IMR-90 (cell line): ENCODE data around the gene MFRP. TPM values are rescaled to one million over a fixed set of nuclear protein-coding genes. Genes with fewer than 3 reads are reported as not detected.

Experiments
- ATAC-seq: fragments of 200-7000 bp; cut with Tn5 transposase; 2 replicates; pipeline ENCODE4 v1.9.1; 2020; ENCODE audit warnings: low read depth, mild to moderate bottlenecking, moderate library complexity
- BruUV-seq: library from RNA; stranded (reverse); fragments of 400-500 nt; replicated peaks from 2 replicates; lab custom pipeline; 2021; lab: Mats Ljungman, UMichigan
- CTCF ChIA-PET: fragments of 300-600 bp; formaldehyde crosslinking; extraction: SDS; loops from one replicate; lab custom pipeline; 2021; ENCODE audit warnings: antibody characterized with exemption; lab: Yijun Ruan, JAX
- POLR2A ChIA-PET: fragments of 300-600 bp; sonication (Branson Sonifier 250); formaldehyde crosslinking; loops from one replicate; lab custom pipeline; 2022; ENCODE audit warnings: antibody characterized with exemption; ENCODE audit not compliant: unreplicated experiment; lab: Charles Lee
- DNase-seq: peaks from one replicate; pipeline ENCODE4 v3.0.0; 2013
- H2AFZ ChIP-seq: replicated peaks from 2 replicates; pipeline ENCODE3; 2013; ENCODE audit warnings: low read length, mild to moderate bottlenecking; ENCODE audit not compliant: poor library complexity
- H2AK5ac ChIP-seq: 2 replicates; pipeline ENCODE4 v1.6.1; 2013; ENCODE audit warnings: low read depth, low read length, inconsistent platforms
- H2AK9ac ChIP-seq: replicated peaks from 2 replicates; pipeline ENCODE3; 2013; ENCODE audit warnings: mild to moderate bottlenecking, low read depth, low read length, moderate library complexity; ENCODE audit not compliant: poor library complexity
- H2BK120ac ChIP-seq: 2 replicates; pipeline ENCODE4 v1.6.1; 2013; ENCODE audit warnings: low read depth, low read length, inconsistent platforms
- H2BK15ac ChIP-seq: 3 replicates; pipeline ENCODE4 v1.6.1; 2013; ENCODE audit warnings: low read depth, low read length, inconsistent platforms
- H2BK20ac ChIP-seq: 2 replicates; pipeline ENCODE4 v1.6.1; 2013; ENCODE audit warnings: low read depth, mild to moderate bottlenecking, inconsistent platforms, low read length, moderate library complexity
- H2BK5ac ChIP-seq: 2 replicates; pipeline ENCODE4 v1.6.1; 2013; ENCODE audit warnings: mild to moderate bottlenecking, low read depth, low read length, inconsistent platforms; ENCODE audit not compliant: poor library complexity, severe bottlenecking
- H3K14ac ChIP-seq: replicated peaks from 2 replicates; pipeline ENCODE4 v1.6.1; 2013; ENCODE audit warnings: low read depth, low read length, inconsistent platforms
- H3K18ac ChIP-seq: 2 replicates; pipeline ENCODE4 v1.6.1; 2013; ENCODE audit warnings: low read depth, low read length, control low read depth
- H3K23ac ChIP-seq: 2 replicates; pipeline ENCODE4 v1.6.1; 2013; ENCODE audit warnings: low read depth, low read length, inconsistent platforms
- H3K27ac ChIP-seq: 2 replicates; pipeline ENCODE4 v1.5.1; 2013; ENCODE audit warnings: mild to moderate bottlenecking, control low read depth, low read length; ENCODE audit not compliant: insufficient read depth
- H3K27me3 ChIP-seq: 2 replicates; pipeline ENCODE4 v1.6.1; 2013; ENCODE audit warnings: low read length; ENCODE audit not compliant: control insufficient read depth, insufficient read depth
- H3K36me3 ChIP-seq: 2 replicates; pipeline ENCODE4 v1.6.1; 2013; ENCODE audit warnings: low read length, mixed read lengths; ENCODE audit not compliant: control insufficient read depth, insufficient read depth
- H3K4ac ChIP-seq: 2 replicates; pipeline ENCODE4 v1.6.1; 2013; ENCODE audit warnings: low read depth, low read length, inconsistent platforms
- H3K4me1 ChIP-seq: 2 replicates; pipeline ENCODE4 v1.6.1; 2013; ENCODE audit warnings: low read length, mixed read lengths; ENCODE audit not compliant: control insufficient read depth, insufficient read depth
- H3K4me2 ChIP-seq: 2 replicates; pipeline ENCODE4 v1.6.1; 2013; ENCODE audit warnings: low read depth, mild to moderate bottlenecking, control low read depth, low read length, moderate library complexity
- H3K4me3 ChIP-seq: 2 replicates; pipeline ENCODE4 v1.5.1; 2013; ENCODE audit warnings: low read depth, mild to moderate bottlenecking, control low read depth, low read length, moderate library complexity; ENCODE audit not compliant: insufficient read depth
- H3K56ac ChIP-seq: 2 replicates; pipeline ENCODE4 v1.6.1; 2013; ENCODE audit warnings: low read length, inconsistent platforms; ENCODE audit not compliant: insufficient read depth; ENCODE audit errors: extremely low read depth
- H3K79me1 ChIP-seq, 2 experiments: 2 replicates each; pipeline ENCODE4 v1.6.1; 2013; ENCODE audit warnings: low read length in 2 of 2, inconsistent platforms in 1 of 2, low read depth in 1 of 2
- H3K9ac ChIP-seq: 2 replicates; pipeline ENCODE4 v1.6.1; 2013; ENCODE audit warnings: low read depth, low read length, control low read depth
- H3K9me1 ChIP-seq: 2 replicates; pipeline ENCODE4 v1.6.1; 2013; ENCODE audit warnings: low read length, inconsistent platforms; ENCODE audit not compliant: insufficient read depth
- H3K9me3 ChIP-seq: 2 replicates; pipeline ENCODE4 v1.6.1; 2013; ENCODE audit warnings: low read length; ENCODE audit not compliant: control insufficient read depth, insufficient read depth
- H4K20me1 ChIP-seq: 2 replicates; pipeline ENCODE4 v1.6.1; 2013; ENCODE audit warnings: low read length, inconsistent platforms; ENCODE audit not compliant: insufficient read depth
- H4K5ac ChIP-seq: 2 replicates; pipeline ENCODE4 v1.6.1; 2013; ENCODE audit warnings: mild to moderate bottlenecking, low read depth, low read length, control low read depth
- H4K8ac ChIP-seq, 2 experiments: 2 replicates each; pipeline ENCODE4 v1.6.1; 2013; ENCODE audit warnings: low read depth in 2 of 2, low read length in 2 of 2, control low read depth in 1 of 2, inconsistent platforms in 1 of 2
- H4K91ac ChIP-seq: 2 replicates; pipeline ENCODE4 v1.6.1; 2013; ENCODE audit warnings: low read depth, low read length, inconsistent platforms; ENCODE audit not compliant: insufficient read depth
- CTCF ChIP-seq: conservative IDR thresholded peaks from 2 replicates; pipeline ENCODE4 v1.5.1; 2012; ENCODE audit warnings: mild to moderate bottlenecking, low read depth, low read length, improper control_type of control experiment
- RAD21 ChIP-seq: IDR thresholded peaks from 2 replicates; pipeline ENCODE4 v1.6.1; 2012; ENCODE audit warnings: low read length, improper control_type of control experiment
- SMC3 ChIP-seq: fragments of 150-350 bp; IDR thresholded peaks from 2 replicates; pipeline ENCODE4 v1.6.1; 2016; ENCODE audit warnings: low read depth, mild to moderate bottlenecking, antibody characterized with exemption, low read length, moderate library complexity
- WGBS, 2 experiments: methylation state at CpG; one replicate each; pipeline versions ENCODE4 v1.1.5 to v1.1.7; 2013; ENCODE audit warnings: missing lambda C conversion rate in 2 of 2; ENCODE audit not compliant: insufficient read length in 1 of 2; ENCODE audit errors: extremely low coverage in 2 of 2; 5-methylcytosine and 5-hydroxymethylcytosine counted together
- dilution Hi-C: fragments of 300-500 bp; cut with HindIII; formaldehyde crosslinking; loops from one replicate; pipeline ENCODE4 v1.14.3; 2018; ENCODE audit warnings: low sequenced_read_pairs; ENCODE audit not compliant: unreplicated experiment
- in situ Hi-C: fragments of 300-500 bp; cut with MboI; formaldehyde crosslinking; loops from 3 replicates; pipeline ENCODE4 v1.14.3; 2019; ENCODE audit warnings: low sequenced_read_pairs, inconsistent platforms, mixed read lengths
- intact Hi-C: fragments of 100-400 bp; cut with micrococcal nuclease; formaldehyde crosslinking; loops from 2 replicates; pipeline ENCODE4 v1.10.0; 2022
- polyA plus RNA-seq, 3 experiments: library from polyadenylated mRNA; depleted of rRNA; stranded (reverse); fragments of >200 nt; gene quantifications; 2 replicates each; pipeline ENCODE4 v1.2.3, GENCODE V29; 2012; ENCODE audit warnings: low replicate concordance in 1 of 3
- total RNA-seq: library from RNA; depleted of rRNA; stranded (reverse); fragments of >200 nt; gene quantifications from 2 replicates; pipeline ENCODE4 v1.2.3, GENCODE V29; 2012

MFRP gene
- total and polyA plus RNA-seq, 2 of the 4 experiments (the other 2 are of a cell fraction), result not detected

- Histone ChIP-seq H3K18ac (no peak overlapping the region), H2AK9ac (no peak overlapping the region), H3K27me3 (no peaks in the 10 kb centered on the region), H3K56ac (no peak overlapping the region), H4K8ac (no peak overlapping the region), H4K20me1 (peaks cover 7% of the 10 kb centered on the region), H4K5ac (no peak overlapping the region), H2BK15ac (no peak overlapping the region), H3K9me3 (no peaks in the 10 kb centered on the region), H3K4me1 (peaks cover 8% of the 10 kb centered on the region), H3K36me3 (peaks cover 50% of the 10 kb centered on the region), H3K23ac (no peak overlapping the region), H3K9ac (no peak overlapping the region), H2AFZ (no peak overlapping the region), H2BK20ac (no peak overlapping the region), H3K4ac (no peak overlapping the region), H3K27ac (no peak overlapping the region), H3K14ac (no peak overlapping the region), H3K4me3 (no peak overlapping the region), H2BK120ac (no peak overlapping the region), H3K79me1 (peaks cover 4 to 35% of the 10 kb centered on the region in 2 experiments; a peak in 3 of 4 replicates), H2AK5ac (no peak overlapping the region), H2BK5ac (no peak overlapping the region), H4K91ac (no peak overlapping the region), H3K4me2 (no peak overlapping the region), H3K9me1 (peaks cover 10% of the 10 kb centered on the region)
- no TSS peak for BruUV-seq
- intact Hi-C loops (no loop called here), in situ Hi-C loops (no loop called here), dilution Hi-C loops (no loop called here)
- ChIA-PET POLR2A (interaction anchor here (1.1 kb wide), 1 partner anchor 14 kb away, joined by 4 read pairs; no protein-coding TSS in a partner anchor), CTCF (interaction anchor here (0.9 to 1.2 kb wide), 3 partner anchors 8 to 33 kb away, joined by 3 to 4 read pairs (median 4); no protein-coding TSS in a partner anchor)
- no peak for TF ChIP-seq SMC3
- no peak; the same call in 1 of the 2 replicates for TF ChIP-seq RAD21
- peak; percentile 30; the same call in 1 of the 2 replicates for TF ChIP-seq CTCF
- DNase-seq (no peak), ATAC-seq (peak; percentile 40; the same call in 1 of the 2 replicates)
- no CpG with 5 or more reads among the region's 1 CpG for WGBS, 2 experiments
Measured at GRCh38 chr11:119307219-119307618, 39.3 kb downstream of the MFRP start.
